NCI-H2196 (cell line): Measurements from ENCODE around the gene AK9.

Experiments
- DNase-seq: peaks from one replicate; lab custom pipeline; 2025; ENCODE audit not compliant: unreplicated experiment; lab: John Stamatoyannopoulos, UW

AK9 gene

GRCh38 chr6:109485266-109485935 lies 205.6 kb downstream of the AK9 start:
- no peak for DNase-seq

GRCh38 chr6:109484122-109484521 lies 206.9 kb downstream of the AK9 start:
- DNase-seq, result no peak

GRCh38 chr6:109483735-109484057 lies 207.3 kb downstream of the AK9 start:
- no peak for DNase-seq

GRCh38 chr6:109482905-109483734 lies 207.9 kb downstream of the AK9 start, which contains the start of gene ZBTB24:
Gene ZBTB24, minus strand, starts transcription at chr6:109483219. Its CDS starts 1,193 bp downstream, at chr6:109482026.
- peak; percentile 91 for DNase-seq

GRCh38 chr6:109480993-109481480 lies 210.0 kb downstream of the AK9 start:
- DNase-seq, result no peak

- DNase-seq, result no peak
Observed at GRCh38 chr6:109478841-109479624, 212.0 kb downstream of the AK9 start.

- DNase-seq, result no peak
Observed at GRCh38 chr6:109478222-109478805, 212.7 kb downstream of the AK9 start.

- no peak for DNase-seq
Observed at GRCh38 chr6:109477725-109478124, 213.3 kb downstream of the AK9 start.

- DNase-seq, result no peak
Observed at GRCh38 chr6:109477184-109477583, 213.8 kb downstream of the AK9 start.

- DNase-seq, result no peak
Observed at GRCh38 chr6:109475625-109476024, 215.4 kb downstream of the AK9 start.

- DNase-seq, result no peak
Observed at GRCh38 chr6:109474995-109475394, 216.0 kb downstream of the AK9 start.

GRCh38 chr6:109473120-109473519 lies 217.9 kb downstream of the AK9 start:
- no peak for DNase-seq

GRCh38 chr6:109472132-109472995 lies 218.6 kb downstream of the AK9 start:
- no peak for DNase-seq

GRCh38 chr6:109471105-109471810 lies 219.7 kb downstream of the AK9 start:
- no peak for DNase-seq

GRCh38 chr6:109469591-109470189 lies 221.3 kb downstream of the AK9 start:
- no peak for DNase-seq

GRCh38 chr6:109467696-109468095 lies 223.3 kb downstream of the AK9 start:
- DNase-seq, result no peak

GRCh38 chr6:109466212-109466923 lies 224.6 kb downstream of the AK9 start:
- DNase-seq, result peak; percentile 30

GRCh38 chr6:109465772-109466171 lies 225.2 kb downstream of the AK9 start:
- DNase-seq, result peak; percentile 93
